Lower lobe of right lung (tissue), 2 donors: Measurements from ENCODE around the gene SIK1. TPM values are rescaled to one million over a fixed set of nuclear protein-coding genes. Genes with fewer than 3 reads are reported as not detected.

Experiments used
- ATAC-seq, 2 donors: fragments of 200-7000 bp; cut with Tn5 transposase; one replicate each; pipeline ENCODE4 v1.9.1; 2020 to 2022; ENCODE audit warnings: mild to moderate bottlenecking in 2 of 2, moderate library complexity in 2 of 2
- DNase-seq: peaks from one replicate; pipeline ENCODE4 v3.0.0-alpha.2; 2020
- H3K27ac ChIP-seq: fragments of 200-600 bp; one replicate; pipeline ENCODE4 v1.8.0; 2022
- H3K27me3 ChIP-seq: fragments of 200-600 bp; one replicate; pipeline ENCODE4 v1.8.0; 2022; ENCODE audit warnings: low read depth
- H3K36me3 ChIP-seq: fragments of 200-600 bp; one replicate; pipeline ENCODE4 v1.8.0; 2022; ENCODE audit warnings: mild to moderate bottlenecking
- H3K4me1 ChIP-seq: fragments of 200-600 bp; one replicate; pipeline ENCODE4 v1.8.0; 2022
- H3K4me3 ChIP-seq: fragments of 200-600 bp; one replicate; pipeline ENCODE4 v1.8.0; 2022; ENCODE audit warnings: mild to moderate bottlenecking
- H3K9me3 ChIP-seq: fragments of 200-600 bp; one replicate; pipeline ENCODE4 v1.8.0; 2022
- CTCF ChIP-seq: fragments of 200-600 bp; IDR thresholded peaks from one replicate; pipeline ENCODE4 v1.8.0; 2022; ENCODE audit warnings: antibody characterized with exemption, mild to moderate bottlenecking
- intact Hi-C: fragments of 100-400 bp; cut with DNase I; formaldehyde crosslinking; loops from one replicate; pipeline ENCODE4 v1.11.0; 2022
- total RNA-seq: library from RNA; stranded (reverse); fragmentation: NEBNext Ultra II Directional; extraction: Animal tissue kit (Norgen Biotek cat#: 25700); gene quantifications from one replicate; pipeline ENCODE4 v1.2.1, GENCODE V29; 2021
- donor health status: DM: no; HTN: yes; CAD: no; lungs with severe emphysema.

Gene SIK1
- total RNA-seq, 1 donor from 2014 or later, result 30.1 TPM

- TF ChIP-seq CTCF, result no peak
- Histone ChIP-seq H3K36me3 (no peaks in the 10 kb centered on the region), H3K27me3 (no peaks in the 10 kb centered on the region), H3K27ac (no peak overlapping the region), H3K4me3 (no peak overlapping the region), H3K4me1 (peaks cover 18% of the 10 kb centered on the region), H3K9me3 (no peaks in the 10 kb centered on the region)
- intact Hi-C loops, result no loop called here
- no peak for DNase-seq
- no peak for ATAC-seq
Observed at GRCh38 chr21:43365611-43366426, 61.1 kb downstream of the SIK1 start.

DNA sequence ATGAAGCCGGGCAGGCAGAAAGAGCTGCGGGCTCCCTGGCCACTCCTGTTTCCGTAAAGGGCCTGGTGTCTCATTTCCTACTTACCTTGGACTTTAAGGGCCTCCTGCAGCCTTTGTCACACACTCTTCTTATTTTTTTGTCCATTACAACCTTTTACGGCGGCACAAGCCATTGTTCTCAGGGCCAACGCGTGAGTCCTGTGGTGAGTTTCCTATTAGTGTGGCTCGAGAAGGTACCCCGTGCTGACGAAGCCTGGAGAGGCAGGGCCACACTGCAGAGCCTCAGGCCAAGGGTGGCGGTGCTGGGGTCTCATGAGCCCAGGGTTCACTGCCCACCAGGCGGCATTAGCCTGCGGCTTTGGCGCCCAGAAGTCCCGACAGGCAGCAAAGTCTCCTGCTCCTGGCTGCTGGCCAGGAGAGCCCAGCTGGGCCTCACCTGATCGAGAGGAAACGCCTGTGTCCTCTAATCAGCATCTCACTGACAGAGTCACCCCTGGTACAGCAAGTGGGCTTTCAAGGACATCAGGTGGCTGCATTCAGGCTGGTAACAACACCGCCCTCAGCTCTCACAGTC, 62.0 kb downstream of the SIK1 start:
- H3K27ac ChIP-seq, result no peak overlapping the region

More for the DNA sequence above, 62.0 kb downstream of the SIK1 start:
- Histone ChIP-seq H3K27me3 (no peaks in the 10 kb centered on the region), H3K4me3 (no peak overlapping the region), H3K36me3 (no peaks in the 10 kb centered on the region), H3K4me1 (peaks cover 18% of the 10 kb centered on the region), H3K9me3 (no peaks in the 10 kb centered on the region)
- DNase-seq, result no peak
- intact Hi-C loops, result no loop called here
- no peak for ATAC-seq
- TF ChIP-seq CTCF, result no peak

Other genes starting within 250 kb of the SIK1 start
- gene HSF2BP, start 232.4 kb upstream of the SIK1 start, total RNA-seq, result 0.32 TPM
- gene RRP1B, start 232.4 kb upstream of the SIK1 start, total RNA-seq, result 18.1 TPM